Skin of body (tissue), 2 donors: ENCODE results near the gene CCDC177. TPM values are rescaled to one million over a fixed set of nuclear protein-coding genes. Genes with fewer than 3 reads are reported as not detected.

Experiments
- DNase-seq: peaks from one replicate; lab custom pipeline; 2025; lab: John Stamatoyannopoulos, UW
- total RNA-seq: library from RNA; depleted of rRNA; stranded (reverse); fragments of >200 nt; gene quantifications from one replicate; pipeline ENCODE4 v1.2.3, GENCODE V29; 2014

The CCDC177 gene
- total RNA-seq, 1 donor from 2014 or later, result not detected

DNA sequence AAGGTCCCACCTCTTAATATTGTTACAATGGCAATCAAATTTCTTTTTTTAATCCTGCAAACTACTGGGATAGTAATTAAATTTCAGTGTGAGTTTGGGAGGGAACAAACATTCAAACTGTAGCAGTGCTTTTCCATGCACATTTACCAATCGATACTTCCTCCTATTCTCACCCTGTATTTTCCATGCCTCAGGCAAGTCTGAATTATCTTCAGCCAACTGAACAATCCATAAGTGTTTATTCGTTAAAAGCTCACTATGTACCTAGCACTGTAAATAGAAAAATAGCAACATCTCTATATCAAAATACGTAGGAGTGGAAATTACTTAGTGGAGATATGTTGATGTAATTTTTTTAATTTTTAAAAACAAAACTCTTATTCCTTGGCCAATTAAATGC, 43.5 kb downstream of the CCDC177 start:
- no peak for DNase-seq

DNA sequence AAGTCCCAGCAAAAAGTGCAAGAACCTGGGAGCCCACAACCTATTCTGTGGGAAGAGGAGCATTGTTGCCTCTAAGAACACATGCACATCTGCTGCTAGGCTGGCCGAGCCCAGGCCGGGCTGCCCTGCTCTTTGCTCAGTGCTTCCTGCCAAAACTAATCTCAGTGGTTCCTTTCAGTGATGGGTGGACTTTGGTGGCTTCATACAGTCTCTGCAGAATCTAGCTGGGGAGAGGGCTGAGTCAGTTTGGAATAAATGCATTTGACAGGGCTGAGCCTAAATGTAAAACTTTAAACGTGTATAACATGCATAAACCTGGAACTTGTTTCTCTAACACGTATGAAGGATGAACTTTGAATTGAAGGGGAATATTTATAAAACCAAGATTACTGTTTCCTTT, 44.6 kb downstream of the CCDC177 start:
- no peak for DNase-seq

DNA sequence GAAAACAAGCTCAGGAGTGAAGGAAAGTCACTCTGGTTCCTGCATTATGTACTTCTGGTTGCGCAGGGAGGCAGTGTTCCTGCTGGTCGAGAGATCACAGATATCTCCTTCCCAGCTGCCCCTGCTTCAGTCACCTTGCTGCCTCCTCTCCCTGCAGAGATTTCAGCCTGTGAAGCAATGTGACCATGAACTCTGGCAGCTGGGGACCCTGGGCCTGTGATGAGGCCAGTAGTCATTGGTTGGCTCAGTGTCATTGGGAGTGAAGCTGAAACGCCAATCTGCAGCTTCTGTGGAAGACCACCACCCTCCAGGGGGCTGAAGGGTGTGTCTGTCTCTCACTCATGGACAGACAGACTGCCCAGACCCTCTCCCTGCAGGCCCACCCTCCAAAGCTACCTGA, 45.1 kb downstream of the CCDC177 start:
- no peak for DNase-seq

DNA sequence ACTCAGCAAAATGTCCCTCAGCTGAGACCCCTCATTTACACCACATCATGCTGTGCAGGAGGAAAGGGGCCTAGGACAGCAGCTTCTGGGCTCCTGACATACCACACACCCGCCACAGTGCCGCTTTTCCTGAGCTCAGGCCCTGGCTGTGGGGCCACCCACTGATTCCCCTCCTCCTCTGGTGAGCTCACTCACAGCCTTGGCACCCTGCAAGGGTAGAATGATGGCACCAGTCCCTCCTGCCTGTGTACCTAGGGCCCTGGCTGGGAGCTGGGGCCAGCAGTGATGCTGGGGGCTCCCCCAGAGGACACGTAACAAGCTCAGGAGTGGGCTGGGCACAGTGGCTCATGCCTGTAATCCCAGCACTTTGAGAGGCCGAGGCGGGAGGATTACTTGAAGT, 45.7 kb downstream of the CCDC177 start:
- DNase-seq, result no peak

DNA sequence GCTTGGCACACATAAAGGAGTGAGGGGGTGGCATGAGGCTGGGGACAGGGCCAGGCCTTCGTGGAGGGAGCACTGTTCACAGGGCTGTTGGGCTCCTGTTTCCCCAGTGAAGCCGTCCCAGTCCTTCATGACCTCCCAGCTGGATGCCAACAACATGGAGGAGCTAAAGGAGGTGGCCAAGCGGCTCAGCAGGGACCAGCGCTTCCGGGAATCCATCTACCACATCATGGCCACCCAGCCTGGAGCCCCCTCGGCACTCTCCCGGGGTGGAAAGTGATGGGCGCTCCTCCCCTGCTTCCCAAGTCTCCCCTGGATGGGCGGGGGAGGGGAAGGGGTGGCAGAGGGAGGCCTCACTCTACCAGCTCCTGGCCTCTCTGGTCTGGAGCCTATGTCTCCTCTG, 46.5 kb downstream of the CCDC177 start:
- DNase-seq, result no peak

DNA sequence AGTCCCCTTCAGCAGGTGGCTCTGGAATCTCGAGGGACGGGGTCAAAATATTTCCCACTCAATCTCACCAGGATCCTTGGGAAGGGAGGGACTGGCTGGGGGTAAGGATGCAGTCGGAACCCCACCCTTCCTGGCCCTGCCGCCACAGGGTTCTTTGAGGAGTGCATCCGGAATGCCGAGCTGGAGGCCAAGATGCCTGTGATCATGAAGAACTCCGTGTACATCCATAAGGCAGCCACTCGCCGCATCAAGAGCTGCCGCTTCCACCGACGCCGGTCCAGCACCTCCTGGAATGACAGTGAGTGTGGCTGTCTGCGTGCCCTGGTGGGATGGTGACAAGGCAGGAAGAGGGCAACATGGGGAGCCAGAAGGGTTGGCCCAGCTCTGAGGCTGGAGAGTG, 47.0 kb downstream of the CCDC177 start:
- no peak for DNase-seq

DNA sequence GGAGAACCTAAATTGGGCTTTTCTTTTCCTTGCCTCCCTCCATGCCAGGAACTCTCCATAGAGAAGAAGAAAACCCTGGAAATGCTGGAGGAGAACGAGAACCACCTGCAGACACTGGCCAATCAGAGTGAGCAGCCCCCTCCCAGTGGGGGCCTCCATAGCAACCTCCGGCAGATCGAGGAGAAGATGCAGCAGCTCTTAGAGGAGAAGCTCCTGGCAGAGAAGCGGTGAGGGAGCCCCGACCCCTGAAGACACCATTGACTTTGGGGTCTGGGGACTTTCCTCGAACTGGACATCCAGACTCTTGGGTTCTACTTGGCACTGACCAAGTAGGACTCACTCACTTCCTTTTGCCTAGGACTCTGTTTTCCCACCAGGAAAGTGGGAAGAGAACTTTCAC, 48.8 kb downstream of the CCDC177 start:
- no peak for DNase-seq

DNA sequence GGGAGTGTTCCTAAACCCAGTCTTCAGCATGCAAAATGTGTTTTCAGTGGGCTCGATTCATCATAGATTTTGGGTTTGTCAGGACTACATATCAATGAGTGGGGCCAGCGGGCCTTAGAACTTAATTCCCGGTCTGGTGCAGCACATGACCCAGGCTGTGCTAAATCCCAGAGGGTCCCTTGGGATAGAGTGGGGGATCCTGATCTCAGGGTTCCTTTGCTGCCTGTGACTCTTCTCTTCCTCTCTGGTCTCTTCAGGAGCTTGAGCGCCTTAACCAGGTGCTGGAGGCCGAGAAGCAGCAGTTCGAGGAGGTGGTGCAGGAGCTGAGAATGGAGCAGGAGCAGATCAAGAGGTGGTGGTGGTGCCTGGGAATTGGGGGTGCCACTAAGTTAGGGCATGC, 52.6 kb downstream of the CCDC177 start:
- no peak for DNase-seq

Other genes starting within 250 kb of the CCDC177 start
- 158 TPM for gene ERH, start 176.6 kb downstream of the CCDC177 start, total RNA-seq
- gene SLC39A9, start 176.2 kb downstream of the CCDC177 start, total RNA-seq, result 70.9 TPM
- gene PLEKHD1, start 90.1 kb downstream of the CCDC177 start, total RNA-seq, result 0.20 TPM
- gene SUSD6, start 36.7 kb upstream of the CCDC177 start, total RNA-seq, result 18.5 TPM
- 253 TPM for gene SRSF5, start 192.3 kb upstream of the CCDC177 start, total RNA-seq
- gene SLC10A1, start 222.4 kb upstream of the CCDC177 start, total RNA-seq, result not detected